ENCODE measurements around the gene KRTAP10-12.

GRCh38 chr21:44702111-44702972 lies 5.4 kb downstream of the KRTAP10-12 start:
- TF ChIP-seq CTCF (conservative IDR thresholded peaks at IDR 0.05 in 1 of 2, IDR thresholded peaks at IDR 0.05 in 1 of 2; ENCODE audit: extremely low read depth in 1 of 2, insufficient read depth in 1 of 2, low read depth in 1 of 2, low read length in 2 of 2) (no peak), EZH2 (IDR thresholded peaks at IDR 0.05; ENCODE audit: borderline replicate concordance, low read length) (no peak)

All from mammary epithelial cell (primary cell).